PC-9 (cell line): Measurements from ENCODE around the gene TIFAB. TPM values are rescaled to one million over a fixed set of nuclear protein-coding genes. Genes with fewer than 3 reads are reported as not detected.

Source experiments
- BruUV-seq: library from RNA; stranded (reverse); fragments of 400-500 nt; replicated peaks from 2 replicates; lab custom pipeline; 2021; lab: Mats Ljungman, UMichigan
- CTCF ChIA-PET: fragments of 300-600 bp; sonication (Branson Sonifier 250); formaldehyde crosslinking; loops from one replicate; lab custom pipeline; 2022; ENCODE audit warnings: antibody characterized with exemption; lab: Charles Lee
- POLR2A ChIA-PET: fragments of 300-600 bp; sonication (Branson Sonifier 250); formaldehyde crosslinking; loops from one replicate; lab custom pipeline; 2022; ENCODE audit warnings: antibody characterized with exemption; ENCODE audit not compliant: unreplicated experiment; lab: Charles Lee
- DNase-seq, 2 experiments: peaks; one replicate each; pipeline versions ENCODE4 v3.0.0 to v3.0.0-alpha.2; 2015 to 2022; ENCODE audit warnings: mixed read lengths in 1 of 2
- H2AFZ ChIP-seq: fragments of 200-600 bp; sonication (generic); 2 replicates; pipeline ENCODE4 v1.8.1; 2017; ENCODE audit warnings: antibody characterized with exemption
- H3F3A ChIP-seq: fragments of 200-600 bp; sonication (generic); 2 replicates; pipeline ENCODE4 v1.8.1; 2017; ENCODE audit warnings: antibody characterized with exemption, mild to moderate bottlenecking, low read depth; ENCODE audit not compliant: insufficient read depth
- H3K27ac ChIP-seq: fragments of 200-600 bp; sonication (generic); 2 replicates; pipeline ENCODE4 v1.6.1; 2016; ENCODE audit warnings: mixed run types
- H3K27me3 ChIP-seq: fragments of 200-600 bp; sonication (generic); 2 replicates; pipeline ENCODE4 v1.6.1; 2016; ENCODE audit warnings: low read depth, mixed run types; ENCODE audit not compliant: insufficient read depth
- H3K36me3 ChIP-seq: fragments of 200-600 bp; sonication (generic); 2 replicates; pipeline ENCODE4 v1.6.1; 2016; ENCODE audit warnings: low read depth, mixed run types
- H3K4me1 ChIP-seq: fragments of 200-600 bp; sonication (generic); replicated peaks from 2 replicates; pipeline ENCODE4 v1.6.1; 2016; ENCODE audit warnings: mixed run types; ENCODE audit not compliant: insufficient read depth
- H3K4me2 ChIP-seq: fragments of 200-600 bp; sonication (generic); 2 replicates; pipeline ENCODE4 v1.6.1; 2017; ENCODE audit warnings: mixed run types
- H3K4me3 ChIP-seq: fragments of 200-600 bp; sonication (generic); 2 replicates; pipeline ENCODE4 v1.6.1; 2016; ENCODE audit warnings: mixed run types
- H3K79me2 ChIP-seq: fragments of 200-600 bp; sonication (generic); 2 replicates; pipeline ENCODE4 v1.6.1; 2017; ENCODE audit warnings: low read depth, mixed run types
- H3K9me2 ChIP-seq: fragments of 200-600 bp; sonication (generic); 2 replicates; pipeline ENCODE4 v1.8.1; 2017; ENCODE audit warnings: mild to moderate bottlenecking; ENCODE audit not compliant: insufficient read depth
- H3K9me3 ChIP-seq: fragments of 200-600 bp; sonication (generic); 2 replicates; pipeline ENCODE4 v1.8.1; 2016; ENCODE audit warnings: low read depth; ENCODE audit not compliant: insufficient read depth
- H4K20me1 ChIP-seq: fragments of 200-600 bp; sonication (generic); 2 replicates; pipeline ENCODE4 v1.8.1; 2017; ENCODE audit not compliant: insufficient read depth
- CTCF ChIP-seq: fragments of 200-600 bp; sonication (generic); conservative IDR thresholded peaks from 2 replicates; pipeline ENCODE4 v1.6.1; 2017; ENCODE audit warnings: mixed run types, antibody characterized with exemption, mild to moderate bottlenecking, moderate library complexity
- EZH2 ChIP-seq: fragments of 200-600 bp; sonication (generic); IDR thresholded peaks from 2 replicates; pipeline ENCODE4 v1.8.0; 2017; ENCODE audit warnings: antibody characterized with exemption, low read depth
- intact Hi-C: fragments of 100-400 bp; cut with micrococcal nuclease; formaldehyde crosslinking; loops from one replicate; pipeline ENCODE4 v1.10.0; 2022; ENCODE audit not compliant: unreplicated experiment
- total RNA-seq: library from RNA; stranded (reverse); gene quantifications from 2 replicates; pipeline ENCODE4 v1.2.3, GENCODE V29; 2021

Gene TIFAB
- total RNA-seq, 1 experiment from 2014 or later = not detected

GRCh38 chr5:135465391-135466122 is 13.4 kb upstream of the TIFAB start:
- TF ChIP-seq EZH2 = no peak
- no peak for TF ChIP-seq CTCF
- no peaks in the 10 kb centered on the region for H3K4me1 ChIP-seq
- H3K27me3 ChIP-seq = peaks cover 95% of the 10 kb centered on the region
- intact Hi-C loops = loop anchor here (1.0 kb wide), 3 partner anchors 87 to 365 kb away; no protein-coding TSS in a partner anchor
- no peaks in the 10 kb centered on the region for H3K36me3 ChIP-seq
- no peaks in the 10 kb centered on the region for H4K20me1 ChIP-seq
- BruUV-seq = no TSS peak
- H3K4me2 ChIP-seq = no peak overlapping the region
- POLR2A ChIA-PET = no interaction called here
- CTCF ChIA-PET = interaction anchor here (0.5 to 2.3 kb wide), 7 partner anchors 8 to 1001 kb away, joined by 3 to 31 read pairs (median 6); no protein-coding TSS in a partner anchor
- H2AFZ ChIP-seq = no peak overlapping the region
- H3K9me2 ChIP-seq = no peaks in the 10 kb centered on the region
- no peak overlapping the region for H3K4me3 ChIP-seq
- H3K9me3 ChIP-seq = no peaks in the 10 kb centered on the region
- H3F3A ChIP-seq = no peaks in the 10 kb centered on the region
- no peaks in the 10 kb centered on the region for H3K79me2 ChIP-seq
- no peak for DNase-seq
- H3K27ac ChIP-seq = no peak overlapping the region

- BruUV-seq = no TSS peak
- Histone ChIP-seq H3F3A (no peaks in the 10 kb centered on the region), H2AFZ (no peak overlapping the region), H3K9me3 (no peaks in the 10 kb centered on the region), H3K4me1 (no peaks in the 10 kb centered on the region), H3K36me3 (no peaks in the 10 kb centered on the region), H3K4me2 (no peak overlapping the region), H3K9me2 (no peaks in the 10 kb centered on the region), H4K20me1 (no peaks in the 10 kb centered on the region), H3K27me3 (peaks cover 84% of the 10 kb centered on the region), H3K4me3 (no peak overlapping the region), H3K79me2 (no peaks in the 10 kb centered on the region), H3K27ac (no peak overlapping the region)
- ChIA-PET CTCF (interaction anchor here (0.9 to 1.7 kb wide), 2 partner anchors 104 to 366 kb away, joined by 3 to 7 read pairs; no protein-coding TSS in a partner anchor), POLR2A (interaction anchor here (0.6 kb wide), 2 partner anchors 90 to 173 kb away, joined by 3 read pairs; no protein-coding TSS in a partner anchor)
- peak; percentile 46 to 52 for DNase-seq
- TF ChIP-seq CTCF (peak; percentile 66), EZH2 (no peak)
- intact Hi-C loops = loop anchor here (1.0 kb wide), 1 partner anchor 104 kb away; no protein-coding TSS in a partner anchor
Observed at GRCh38 chr5:135462304-135462703, 10.2 kb upstream of the TIFAB start.

GRCh38 chr5:135461481-135462151 is 9.5 kb upstream of the TIFAB start:
- intact Hi-C loops = loop anchor here (1.0 kb wide), 1 partner anchor 105 kb away; no protein-coding TSS in a partner anchor
- BruUV-seq = no TSS peak

More at GRCh38 chr5:135461481-135462151, 9.5 kb upstream of the TIFAB start:
- no peak overlapping the region for H2AFZ ChIP-seq
- no peak overlapping the region for H3K4me2 ChIP-seq
- no peaks in the 10 kb centered on the region for H3K36me3 ChIP-seq
- CTCF ChIA-PET = interaction anchor here (0.7 to 1.7 kb wide), 3 partner anchors 105 to 1864 kb away, joined by 3 to 7 read pairs (median 3); no protein-coding TSS in a partner anchor
- DNase-seq = no peak
- no peak overlapping the region for H3K4me3 ChIP-seq
- H3K9me3 ChIP-seq = no peaks in the 10 kb centered on the region
- no peak overlapping the region for H3K27ac ChIP-seq
- TF ChIP-seq CTCF (no peak), EZH2 (no peak)
- POLR2A ChIA-PET = no interaction called here
- no peaks in the 10 kb centered on the region for H3F3A ChIP-seq
- peaks cover 77% of the 10 kb centered on the region for H3K27me3 ChIP-seq
- no peaks in the 10 kb centered on the region for H3K4me1 ChIP-seq
- no peaks in the 10 kb centered on the region for H3K9me2 ChIP-seq
- no peaks in the 10 kb centered on the region for H3K79me2 ChIP-seq
- no peaks in the 10 kb centered on the region for H4K20me1 ChIP-seq
